Measurements from ENCODE around the gene RALGPS1.

- TF ChIP-seq, protein P1, sequence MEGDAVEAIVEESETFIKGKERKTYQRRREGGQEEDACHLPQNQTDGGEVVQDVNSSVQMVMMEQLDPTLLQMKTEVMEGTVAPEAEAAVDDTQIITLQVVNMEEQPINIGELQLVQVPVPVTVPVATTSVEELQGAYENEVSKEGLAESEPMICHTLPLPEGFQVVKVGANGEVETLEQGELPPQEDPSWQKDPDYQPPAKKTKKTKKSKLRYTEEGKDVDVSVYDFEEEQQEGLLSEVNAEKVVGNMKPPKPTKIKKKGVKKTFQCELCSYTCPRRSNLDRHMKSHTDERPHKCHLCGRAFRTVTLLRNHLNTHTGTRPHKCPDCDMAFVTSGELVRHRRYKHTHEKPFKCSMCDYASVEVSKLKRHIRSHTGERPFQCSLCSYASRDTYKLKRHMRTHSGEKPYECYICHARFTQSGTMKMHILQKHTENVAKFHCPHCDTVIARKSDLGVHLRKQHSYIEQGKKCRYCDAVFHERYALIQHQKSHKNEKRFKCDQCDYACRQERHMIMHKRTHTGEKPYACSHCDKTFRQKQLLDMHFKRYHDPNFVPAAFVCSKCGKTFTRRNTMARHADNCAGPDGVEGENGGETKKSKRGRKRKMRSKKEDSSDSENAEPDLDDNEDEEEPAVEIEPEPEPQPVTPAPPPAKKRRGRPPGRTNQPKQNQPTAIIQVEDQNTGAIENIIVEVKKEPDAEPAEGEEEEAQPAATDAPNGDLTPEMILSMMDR (IDR thresholded peaks at IDR 0.05): no peak
- TF ChIP-seq JUN (CRISPR knock-in tag; IDR thresholded peaks at IDR 0.05) (no peak), NR2C2 (CRISPR knock-in tag; IDR thresholded peaks at IDR 0.05) (no peak), EMX1 (CRISPR knock-in tag; IDR thresholded peaks at IDR 0.05) (no peak), ZNF671 (CRISPR knock-in tag; IDR thresholded peaks at IDR 0.05) (no peak)
These were observed 273.8 kb downstream of the RALGPS1 start for GRCh38 chr9:127188396-127188795.
